Smooth muscle cell (in vitro differentiated cells): Measurements from ENCODE around the gene SARM1. TPM values are rescaled to one million over a fixed set of nuclear protein-coding genes. Genes with fewer than 3 reads are reported as not detected.

Experiments used
- DNase-seq: peaks from one replicate; lab custom pipeline; 2025; ENCODE audit not compliant: unreplicated experiment; lab: John Stamatoyannopoulos, UW
- H2AFZ ChIP-seq: fragments of 200-600 bp; sonication (generic); 2 replicates; pipeline ENCODE4 v1.6.0; 2016; ENCODE audit warnings: antibody characterized with exemption, low read depth, mild to moderate bottlenecking
- H3F3A ChIP-seq: fragments of 200-600 bp; sonication (generic); 2 replicates; pipeline ENCODE4 v1.6.0; 2017; ENCODE audit warnings: antibody characterized with exemption, low read depth
- H3K27ac ChIP-seq: fragments of 200-600 bp; sonication (generic); 2 replicates; pipeline ENCODE4 v1.5.1; 2016; ENCODE audit warnings: low read depth, mild to moderate bottlenecking
- H3K27me3 ChIP-seq: fragments of 200-600 bp; sonication (generic); 2 replicates; pipeline ENCODE4 v1.6.1; 2016; ENCODE audit warnings: low read depth, mild to moderate bottlenecking
- H3K36me3 ChIP-seq: fragments of 200-600 bp; sonication (generic); 2 replicates; pipeline ENCODE4 v1.5.1; 2016; ENCODE audit warnings: low read depth
- H3K4me1 ChIP-seq: fragments of 200-600 bp; sonication (generic); 2 replicates; pipeline ENCODE4 v1.5.1; 2016; ENCODE audit warnings: low read depth
- H3K4me2 ChIP-seq: fragments of 200-600 bp; sonication (generic); 2 replicates; pipeline ENCODE4 v1.6.0; 2016; ENCODE audit warnings: mild to moderate bottlenecking
- H3K4me3 ChIP-seq: fragments of 200-600 bp; sonication (generic); 2 replicates; pipeline ENCODE4 v1.5.1; 2016; ENCODE audit warnings: mild to moderate bottlenecking
- H3K79me2 ChIP-seq: fragments of 200-600 bp; sonication (generic); 2 replicates; pipeline ENCODE4 v1.6.0; 2016; ENCODE audit warnings: low read depth, mild to moderate bottlenecking
- H3K9ac ChIP-seq: fragments of 200-600 bp; sonication (generic); 2 replicates; pipeline ENCODE4 v1.6.0; 2016; ENCODE audit warnings: low read depth
- H3K9me3 ChIP-seq: fragments of 200-600 bp; sonication (generic); replicated peaks from 2 replicates; pipeline ENCODE4 v1.5.1; 2016; ENCODE audit warnings: low read depth
- H4K20me1 ChIP-seq: fragments of 200-600 bp; sonication (generic); 2 replicates; pipeline ENCODE4 v1.6.0; 2016; ENCODE audit warnings: low read depth
- CTCF ChIP-seq: fragments of 200-600 bp; sonication (generic); IDR thresholded peaks from 2 replicates; pipeline ENCODE4 v1.5.1; 2017; ENCODE audit warnings: borderline replicate concordance, mild to moderate bottlenecking, antibody characterized with exemption; ENCODE audit not compliant: insufficient read depth, poor library complexity, severe bottlenecking
- WGBS: methylation state at CpG from one replicate; pipeline ENCODE4 v1.1.7; 2016; ENCODE audit warnings: low lambda C conversion rate; 5-methylcytosine and 5-hydroxymethylcytosine counted together
- polyA plus RNA-seq: library from polyadenylated mRNA; unstranded; fragments of >200 nt; fragmentation: Nextera tagmentation; extraction: Ambion mirVana; gene quantifications from 2 replicates; pipeline ENCODE4 v1.2.1, GENCODE V29; 2016
- total RNA-seq: library from RNA; depleted of rRNA; stranded (reverse); fragments of >200 nt; gene quantifications from 2 replicates; pipeline ENCODE4 v1.2.3, GENCODE V29; 2014

The SARM1 gene
- total and polyA plus RNA-seq, 2 experiments from 2014 or later = 8.3 to 13.4 TPM

GRCh38 chr17:28402224-28402630 lies 30.7 kb downstream of the SARM1 start:
- H2AFZ ChIP-seq = no peak overlapping the region
- H3F3A ChIP-seq = no peaks in the 10 kb centered on the region
- H3K4me3 ChIP-seq = no peak overlapping the region
- no peak for TF ChIP-seq CTCF
- no peak overlapping the region for H3K9ac ChIP-seq
- DNase-seq = no peak
- no peaks in the 10 kb centered on the region for H3K9me3 ChIP-seq
- no peaks in the 10 kb centered on the region for H3K27me3 ChIP-seq
- H3K4me2 ChIP-seq = no peak overlapping the region
- H3K27ac ChIP-seq = no peak overlapping the region
- 55% methylated on average over 3 of the region's 3 CpGs for WGBS
- no peaks in the 10 kb centered on the region for H4K20me1 ChIP-seq
- no peaks in the 10 kb centered on the region for H3K36me3 ChIP-seq
- no peaks in the 10 kb centered on the region for H3K4me1 ChIP-seq
- H3K79me2 ChIP-seq = no peaks in the 10 kb centered on the region

- Histone ChIP-seq H3K4me2 (no peak overlapping the region), H3K9ac (no peak overlapping the region), H3K4me1 (peaks cover 1% of the 10 kb centered on the region), H2AFZ (no peak overlapping the region), H3K9me3 (no peaks in the 10 kb centered on the region), H3K4me3 (no peak overlapping the region), H4K20me1 (no peaks in the 10 kb centered on the region), H3K79me2 (no peaks in the 10 kb centered on the region), H3K36me3 (no peaks in the 10 kb centered on the region), H3K27me3 (no peaks in the 10 kb centered on the region), H3K27ac (no peak overlapping the region), H3F3A (no peaks in the 10 kb centered on the region)
- 88% methylated on average over 6 of the region's 6 CpGs for WGBS
- no peak for DNase-seq
- TF ChIP-seq CTCF = no peak
Measured at GRCh38 chr17:28402844-28403243, 31.4 kb downstream of the SARM1 start.

- Histone ChIP-seq H2AFZ (no peak overlapping the region), H3K27me3 (no peaks in the 10 kb centered on the region), H3K27ac (no peak overlapping the region), H4K20me1 (no peaks in the 10 kb centered on the region), H3K4me1 (peaks cover 6% of the 10 kb centered on the region), H3F3A (no peaks in the 10 kb centered on the region), H3K4me3 (no peak overlapping the region), H3K9me3 (no peaks in the 10 kb centered on the region), H3K36me3 (no peaks in the 10 kb centered on the region), H3K4me2 (no peak overlapping the region), H3K9ac (no peak overlapping the region), H3K79me2 (no peaks in the 10 kb centered on the region)
- TF ChIP-seq CTCF = no peak
- no peak for DNase-seq
- 93% methylated on average over 2 of the region's 2 CpGs for WGBS
Measured at GRCh38 chr17:28404007-28404406, 32.5 kb downstream of the SARM1 start.

- Histone ChIP-seq H3K4me1 (peaks cover 6% of the 10 kb centered on the region), H3K4me2 (peak overlapping the region; percentile 100), H3K36me3 (no peaks in the 10 kb centered on the region), H3K27ac (no peak overlapping the region), H3K27me3 (no peaks in the 10 kb centered on the region), H3K79me2 (no peaks in the 10 kb centered on the region), H2AFZ (no peak overlapping the region), H3K9ac (no peak overlapping the region), H3K9me3 (no peaks in the 10 kb centered on the region), H3K4me3 (peak overlapping the region; percentile 95), H3F3A (no peaks in the 10 kb centered on the region), H4K20me1 (no peaks in the 10 kb centered on the region)
- 97% methylated on average over 5 of the region's 5 CpGs for WGBS
- DNase-seq = no peak
- TF ChIP-seq CTCF = no peak
Measured at GRCh38 chr17:28404461-28404811, 32.9 kb downstream of the SARM1 start.
